A549 treated with ZK216348 at 1 μM for 4 hours (cell line): ENCODE results near the gene SPDYE8. TPM values are rescaled to one million over a fixed set of nuclear protein-coding genes. Genes with fewer than 3 reads are reported as not detected.

Source experiments
- total RNA-seq: library from RNA; stranded (reverse); fragments of 200-300 nt; extraction: Qiagen RNA extraction; gene quantifications from 5 replicates; pipeline ENCODE4 v1.2.3, GENCODE V29; 2022; ENCODE audit warnings: low read depth

The SPDYE8 gene
- not detected in 5 replicates for total RNA-seq

DNA sequence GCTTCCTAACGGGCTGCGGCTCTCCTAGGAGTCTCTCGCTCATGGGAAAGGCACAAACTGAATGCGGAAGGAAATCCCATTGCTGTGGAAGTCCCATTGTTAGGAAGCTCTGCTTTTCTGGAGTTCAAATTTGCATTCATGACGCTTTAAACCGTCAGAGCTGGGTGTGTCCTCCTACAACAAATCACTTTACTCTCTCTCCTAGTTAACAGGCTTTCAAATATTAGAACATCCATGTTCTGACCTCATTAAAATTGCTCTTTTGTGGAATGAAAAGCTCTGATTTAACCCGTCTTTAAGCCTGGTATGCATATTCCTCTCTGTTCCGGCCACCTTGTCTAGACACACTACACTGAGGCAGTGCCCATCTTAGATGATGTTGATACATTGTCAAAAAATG lies at the start of gene SPDYE8:
Gene SPDYE8 (minus strand): TSS at position 101 of the 400 bp plus-strand sequence. CDS start 1,800 bp downstream, outside the sequence.

DNA sequence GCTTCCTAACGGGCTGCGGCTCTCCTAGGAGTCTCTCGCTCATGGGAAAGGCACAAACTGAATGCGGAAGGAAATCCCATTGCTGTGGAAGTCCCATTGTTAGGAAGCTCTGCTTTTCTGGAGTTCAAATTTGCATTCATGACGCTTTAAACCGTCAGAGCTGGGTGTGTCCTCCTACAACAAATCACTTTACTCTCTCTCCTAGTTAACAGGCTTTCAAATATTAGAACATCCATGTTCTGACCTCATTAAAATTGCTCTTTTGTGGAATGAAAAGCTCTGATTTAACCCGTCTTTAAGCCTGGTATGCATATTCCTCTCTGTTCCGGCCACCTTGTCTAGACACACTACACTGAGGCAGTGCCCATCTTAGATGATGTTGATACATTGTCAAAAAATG lies 28.2 kb upstream of the SPDYE8 start, which contains the start of gene SPDYE11:
Gene SPDYE11 (minus strand): TSS at position 101 of the 400 bp plus-strand sequence. CDS start 1,800 bp downstream, outside the sequence.

Other genes starting within 250 kb of the SPDYE8 start
- 2.4 to 3.0 TPM (median 2.6 TPM) in 5 replicates for gene TYW1B, start 201.6 kb downstream of the SPDYE8 start, total RNA-seq
- 28.9 to 43.8 TPM (median 39.7 TPM) in 5 replicates for gene POM121, start 104.7 kb downstream of the SPDYE8 start, total RNA-seq
- gene TRIM74, start 60.3 kb downstream of the SPDYE8 start, total RNA-seq = 0.13 to 0.36 TPM (median 0.21 TPM) in 3 of 5 replicates, not detected in the others
- gene SPDYE11, start 28.1 kb upstream of the SPDYE8 start, total RNA-seq = not detected in 5 replicates
- gene SPDYE9, start 56.3 kb upstream of the SPDYE8 start, total RNA-seq = not detected in 5 replicates